GM12801 (cell line): ENCODE measurements around the gene TMED10.

Experiments used
- CTCF ChIP-seq: IDR thresholded peaks from one replicate; pipeline ENCODE4 v1.5.1; 2011; ENCODE audit warnings: control low read depth; ENCODE audit not compliant: insufficient read length; ENCODE audit errors: extremely low read depth

TMED10 gene

DNA sequence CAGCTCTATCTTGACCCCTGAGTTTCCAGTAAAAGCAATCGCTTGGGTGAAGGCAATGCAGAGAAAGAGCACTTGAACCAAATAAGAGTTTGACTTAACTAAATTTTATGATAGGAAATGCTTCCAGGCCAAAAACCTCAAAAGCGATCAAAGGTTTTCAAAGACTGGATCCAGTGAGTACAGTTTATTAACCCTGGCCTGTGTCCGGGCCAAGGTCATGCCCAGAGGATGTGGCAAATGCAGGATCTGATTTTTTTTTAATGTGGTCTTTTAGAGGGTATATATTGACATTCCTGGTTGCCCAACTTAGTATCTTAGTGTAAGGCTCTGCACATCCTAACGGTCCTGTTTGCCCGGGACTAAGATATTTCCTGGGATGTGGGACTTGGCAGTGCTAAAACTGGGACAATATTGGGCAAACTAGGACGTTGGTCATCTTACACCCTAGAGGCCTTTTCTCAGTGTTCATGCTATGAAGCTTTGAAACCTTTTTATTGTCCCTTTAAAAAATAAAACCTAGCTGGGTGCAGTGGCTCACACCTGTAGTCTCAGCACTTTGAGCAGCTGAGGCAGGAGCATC, 40.1 kb upstream of the TMED10 start:
- no peak for TF ChIP-seq CTCF

GRCh38 chr14:75215520-75215919, 39.1 kb upstream of the TMED10 start:
- no peak for TF ChIP-seq CTCF

DNA sequence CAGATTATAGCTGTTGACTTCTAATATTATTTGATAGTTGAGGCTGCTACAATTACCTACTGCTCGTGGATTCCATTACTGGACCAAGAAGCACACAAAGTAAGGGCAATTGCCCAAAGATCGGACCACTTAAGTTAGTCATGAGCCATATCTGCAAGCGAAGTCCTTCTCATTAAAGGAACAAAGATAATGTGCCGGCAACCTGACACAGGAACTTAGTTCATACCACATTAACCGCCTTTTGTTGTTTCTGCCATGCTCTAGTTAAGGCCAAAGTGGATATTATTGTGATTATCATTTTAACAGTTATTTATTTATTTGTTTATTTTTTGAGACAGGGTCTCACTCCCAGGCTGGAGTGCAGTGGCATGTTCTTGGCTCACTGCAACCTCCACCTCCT, 38.1 kb upstream of the TMED10 start:
- no peak for TF ChIP-seq CTCF

DNA sequence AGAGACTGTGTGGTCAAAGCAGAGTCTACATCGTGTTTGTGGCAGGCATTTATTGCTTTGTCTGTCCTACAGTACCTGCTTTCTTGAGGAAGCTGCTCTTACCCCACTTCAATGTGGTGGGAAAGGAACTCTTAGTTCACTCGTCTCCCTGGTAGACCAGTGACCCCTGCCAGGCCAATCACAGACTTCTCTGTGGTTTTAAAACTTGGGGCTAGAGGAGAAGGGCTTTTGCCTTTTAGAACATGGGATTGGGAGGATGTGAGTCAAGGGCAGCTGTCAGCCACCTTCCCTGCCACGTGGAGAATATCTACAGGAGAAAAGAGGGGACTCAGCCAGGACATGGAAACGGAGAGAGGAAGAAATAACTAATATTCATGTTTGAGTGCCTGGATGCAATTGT, 36.8 kb upstream of the TMED10 start:
- TF ChIP-seq CTCF, result no peak

- TF ChIP-seq CTCF, result no peak
These were observed 32.4 kb upstream of the TMED10 start for GRCh38 chr14:75208843-75209242.

DNA sequence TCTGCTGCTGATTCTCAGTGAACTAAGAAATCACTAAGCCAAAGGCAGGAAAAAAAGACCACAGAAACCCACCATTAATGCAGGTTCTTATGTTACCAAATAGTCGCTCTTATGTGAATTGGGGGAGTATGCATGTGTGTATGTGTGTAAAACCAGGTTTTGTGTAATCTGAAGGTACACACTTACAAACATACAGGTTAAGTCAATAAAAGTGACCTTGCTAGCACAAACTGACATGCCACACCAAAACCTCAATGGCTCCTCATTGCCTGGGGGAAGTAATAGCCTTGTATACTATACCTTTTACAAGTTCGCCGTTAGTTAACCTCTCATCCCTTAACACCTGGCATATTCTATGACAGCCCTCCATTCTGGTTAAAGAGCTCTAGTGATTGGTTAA, 29.8 kb upstream of the TMED10 start:
- no peak for TF ChIP-seq CTCF

DNA sequence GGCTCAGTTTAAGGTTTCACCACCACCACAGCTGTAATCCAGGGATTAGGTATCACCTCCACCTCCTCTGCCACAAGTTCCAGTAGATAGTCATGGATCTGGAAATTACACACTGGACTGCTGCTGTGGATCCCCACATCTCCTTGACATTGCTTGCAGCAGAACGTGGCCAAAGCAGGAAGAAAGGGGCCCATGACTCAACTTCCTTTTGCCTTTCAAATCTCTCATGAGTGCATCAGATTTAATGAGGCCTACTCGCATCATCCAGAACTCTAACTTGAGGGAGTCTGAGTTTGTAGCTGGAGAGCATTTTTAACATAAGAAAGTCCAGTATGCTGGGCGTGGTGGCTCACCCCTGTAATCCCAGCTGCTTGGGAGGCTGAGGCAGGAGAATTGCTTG, 29.2 kb upstream of the TMED10 start:
- no peak for TF ChIP-seq CTCF

GRCh38 chr14:75204116-75204515, 27.7 kb upstream of the TMED10 start:
- TF ChIP-seq CTCF, result no peak
